ENCODE measurements around the gene CLSTN2.

CLSTN2 gene

DNA sequence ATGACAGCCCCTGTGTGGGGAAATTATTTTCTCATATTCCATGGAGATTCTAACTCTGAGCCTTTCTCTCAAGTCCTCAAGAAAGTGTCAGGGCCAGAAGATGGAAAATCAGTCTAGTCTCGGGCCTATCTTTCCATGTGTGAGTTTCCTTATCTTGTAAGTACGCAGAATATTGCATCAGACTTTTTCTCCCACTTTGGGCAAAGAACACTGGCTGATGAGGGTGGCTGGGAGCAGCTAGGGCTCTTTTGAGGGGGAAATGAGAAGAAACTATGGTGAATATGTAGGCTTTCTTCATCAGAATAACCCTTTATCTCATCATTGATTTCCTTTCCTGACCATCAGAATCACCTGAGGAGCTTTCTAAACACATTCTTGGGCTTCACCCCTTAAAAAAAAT is 264.0 kb downstream of the CLSTN2 start:
- DNase-seq: no peak

- DNase-seq: no peak
Observed at GRCh38 chr3:140199743-140200142, 264.8 kb downstream of the CLSTN2 start.

DNA sequence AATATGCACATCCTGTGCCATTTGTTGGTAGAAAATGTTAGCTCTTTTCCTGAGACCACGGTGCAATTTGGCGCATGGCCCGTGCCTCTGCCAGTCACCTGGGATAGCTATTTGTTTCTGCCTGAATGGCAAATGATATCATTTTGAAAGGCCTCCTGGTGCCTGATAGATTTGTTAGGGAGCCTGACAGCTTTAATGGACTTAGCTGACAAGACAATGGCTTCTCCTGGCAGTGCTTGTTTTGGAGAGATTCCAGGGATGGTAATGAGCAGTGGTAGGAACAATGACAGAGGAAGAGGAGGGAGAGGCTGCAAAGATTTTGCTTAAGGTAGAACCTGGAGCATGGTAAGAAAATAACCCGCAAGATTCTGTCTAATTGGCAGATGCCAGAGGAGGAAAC is 268.5 kb downstream of the CLSTN2 start:
- DNase-seq: no peak

- no peak for DNase-seq
Observed at GRCh38 chr3:140204271-140204984, 269.4 kb downstream of the CLSTN2 start.

DNA sequence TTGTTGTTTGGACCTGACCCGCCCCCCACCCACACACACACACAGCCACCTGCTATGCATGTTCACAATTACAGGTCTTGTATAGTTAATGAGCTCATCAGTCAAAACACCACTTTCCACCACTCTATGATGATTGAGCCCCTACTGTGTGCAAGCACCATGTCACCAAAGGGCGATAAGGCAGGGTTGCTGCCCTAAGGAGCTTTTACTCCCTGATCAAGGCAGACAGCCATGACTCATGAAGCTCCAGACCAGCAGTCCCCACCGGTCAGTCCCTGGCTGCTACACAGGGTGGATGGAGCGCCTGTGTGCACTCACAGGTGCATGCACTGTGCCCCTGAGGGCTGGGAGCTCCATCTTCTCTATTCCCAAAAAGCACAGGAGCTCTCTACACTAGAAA is 270.6 kb downstream of the CLSTN2 start:
- no peak for DNase-seq

DNA sequence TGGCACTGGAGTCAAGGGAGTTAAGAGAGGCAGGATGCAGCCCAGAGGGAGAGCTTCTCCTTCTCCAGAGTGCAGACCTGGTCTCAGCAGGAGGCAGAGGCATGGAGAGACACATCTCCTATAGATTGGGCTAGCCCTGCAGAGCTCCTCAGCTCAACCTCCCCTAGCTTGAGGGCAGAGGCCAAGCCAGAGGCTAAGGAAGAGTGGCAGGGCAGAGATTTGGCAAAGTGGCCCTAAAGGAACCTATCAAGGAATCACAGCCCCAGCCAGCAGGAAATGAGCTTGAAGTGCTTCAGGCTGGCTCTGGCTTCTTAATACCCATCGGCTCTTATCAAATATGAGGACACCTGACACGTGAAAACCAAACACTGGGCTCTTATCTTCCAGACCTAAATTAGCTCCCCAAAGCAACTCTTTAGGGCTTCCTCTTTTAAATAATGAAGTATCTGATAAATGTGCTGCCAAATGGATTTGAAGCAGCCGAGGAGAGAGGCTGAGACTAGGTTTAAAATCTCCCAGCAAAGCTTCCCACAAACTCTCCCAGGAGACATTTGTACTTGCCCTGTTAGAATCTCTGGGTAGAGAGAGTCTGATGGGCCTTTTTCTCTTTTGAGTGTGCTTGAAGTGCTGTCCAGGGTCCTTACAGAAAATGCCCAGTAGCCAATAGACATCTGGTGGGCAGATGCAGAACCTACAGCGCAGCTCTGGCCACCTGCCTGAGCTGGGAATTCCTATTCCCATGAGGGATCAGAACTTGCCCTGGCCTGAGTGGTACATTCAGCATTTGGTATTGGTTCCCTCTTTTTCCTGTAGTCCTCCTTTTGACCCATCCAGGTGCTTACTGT is 271.4 kb downstream of the CLSTN2 start:
- DNase-seq: no peak

- DNase-seq: no peak
Observed at GRCh38 chr3:140207541-140207940, 272.6 kb downstream of the CLSTN2 start.

DNA sequence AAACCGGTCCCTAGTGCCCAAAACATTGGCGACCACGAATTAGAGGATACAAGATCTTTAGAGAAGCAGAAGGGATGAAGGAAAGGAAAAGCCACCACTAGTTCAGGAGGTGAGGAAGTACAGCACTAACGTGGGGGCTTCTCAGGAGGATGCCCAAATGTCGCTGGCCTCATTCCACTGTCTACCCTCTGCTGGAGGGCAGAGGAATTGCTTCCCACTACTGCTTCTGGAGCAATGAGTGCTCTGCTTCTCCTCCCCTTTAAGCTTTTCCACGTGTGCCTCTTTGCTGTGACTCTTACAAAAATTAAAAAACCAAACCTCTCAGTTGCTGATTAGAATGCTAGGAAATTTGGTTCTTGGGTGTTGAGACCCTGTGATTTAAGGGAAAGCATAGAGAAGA is 281.3 kb downstream of the CLSTN2 start:
- no peak for DNase-seq

GRCh38 chr3:140219291-140219690 is 284.3 kb downstream of the CLSTN2 start:
- DNase-seq: no peak

GRCh38 chr3:140219923-140220452 is 285.0 kb downstream of the CLSTN2 start:
- no peak for DNase-seq

- no peak for DNase-seq
Observed at GRCh38 chr3:140223197-140223596, 288.2 kb downstream of the CLSTN2 start.

- no peak for DNase-seq
Observed at GRCh38 chr3:140223631-140224030, 288.6 kb downstream of the CLSTN2 start.

GRCh38 chr3:140224307-140224706 is 289.3 kb downstream of the CLSTN2 start:
- no peak for DNase-seq

- DNase-seq: no peak
Observed at GRCh38 chr3:140225996-140226395, 291.0 kb downstream of the CLSTN2 start.

DNA sequence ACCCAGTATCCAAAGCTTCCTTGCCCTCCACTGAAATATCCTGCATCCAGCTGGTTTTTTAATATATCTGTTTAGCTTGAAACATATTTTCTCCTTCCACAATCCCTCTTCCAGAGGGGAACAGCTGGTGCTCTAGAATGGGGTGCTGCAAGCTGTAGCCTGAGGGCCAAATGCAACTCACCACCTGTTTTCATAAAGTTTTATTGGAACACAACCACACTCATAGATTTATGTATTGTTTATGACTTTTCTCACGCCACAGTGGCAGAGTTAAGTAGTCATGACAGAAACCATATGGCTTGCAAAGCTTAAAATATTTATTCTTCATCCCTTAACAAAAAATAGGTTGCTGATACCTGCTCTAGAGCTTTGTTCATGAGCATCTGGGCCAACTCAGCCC is 298.7 kb downstream of the CLSTN2 start:
- no peak for DNase-seq

DNA sequence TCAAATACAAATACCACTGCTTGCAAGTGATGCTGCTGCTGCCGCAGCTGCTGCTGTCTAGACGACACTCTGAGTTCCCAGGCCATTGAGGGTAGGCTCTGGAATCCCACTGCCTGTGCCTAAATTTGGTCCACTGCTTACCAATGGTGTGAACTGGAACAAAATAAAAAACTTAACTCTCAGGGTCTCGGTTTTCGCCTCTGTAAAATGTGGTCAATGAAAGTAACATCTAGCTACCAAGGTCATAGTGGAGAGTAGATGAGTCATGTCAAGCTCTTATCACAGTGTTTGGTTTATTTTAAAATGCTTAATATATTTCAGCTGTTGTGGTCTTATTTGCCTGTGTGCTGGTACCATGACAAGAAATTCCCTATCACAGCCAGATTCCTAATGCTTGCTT is 299.3 kb downstream of the CLSTN2 start:
- no peak for DNase-seq

GRCh38 chr3:140236836-140237501 is 302.0 kb downstream of the CLSTN2 start:
- no peak for DNase-seq

GRCh38 chr3:140238646-140239314 is 303.8 kb downstream of the CLSTN2 start:
- DNase-seq: no peak

GRCh38 chr3:140242818-140243276 is 307.9 kb downstream of the CLSTN2 start:
- DNase-seq: no peak

DNA sequence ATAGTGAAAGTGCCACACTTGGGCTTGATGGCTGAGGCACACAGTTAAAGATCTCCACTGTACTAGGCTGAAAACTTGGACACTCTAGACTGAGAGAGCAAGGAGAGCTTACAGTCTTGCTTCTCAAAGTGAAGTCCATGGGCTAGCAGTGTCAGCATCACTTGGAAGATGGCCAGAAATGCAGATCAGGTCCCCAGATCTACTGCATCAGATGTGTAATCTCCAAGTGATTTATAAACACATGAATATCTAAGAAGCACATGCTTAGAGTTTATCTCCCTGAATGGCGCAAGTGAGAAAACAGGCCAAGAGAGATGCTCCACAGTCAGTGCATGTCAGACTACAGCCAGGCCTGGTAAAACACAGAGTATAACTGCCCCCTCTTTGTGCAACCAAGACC is 308.6 kb downstream of the CLSTN2 start:
- no peak for DNase-seq

DNA sequence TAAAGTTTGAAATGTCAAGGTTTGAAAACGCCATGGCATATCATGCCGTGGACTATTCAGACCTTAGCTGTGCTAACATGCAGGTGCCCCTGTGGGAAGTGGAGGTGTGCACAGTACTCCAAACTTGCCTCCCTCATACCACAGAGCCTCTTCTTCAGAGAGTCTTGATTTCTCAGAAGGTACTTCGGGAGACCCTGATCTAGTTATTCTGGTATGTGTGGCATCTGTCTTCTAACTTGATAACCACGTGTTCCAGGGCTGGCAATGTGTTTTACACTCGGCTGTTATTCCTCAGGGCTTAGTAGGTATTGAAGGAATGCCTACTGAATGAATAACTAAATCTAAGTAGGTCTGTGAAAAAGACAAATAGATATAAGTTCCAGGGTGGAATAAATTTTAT is 309.9 kb downstream of the CLSTN2 start:
- no peak for DNase-seq

- no peak for DNase-seq
Observed at GRCh38 chr3:140246578-140246977, 311.6 kb downstream of the CLSTN2 start.

DNA sequence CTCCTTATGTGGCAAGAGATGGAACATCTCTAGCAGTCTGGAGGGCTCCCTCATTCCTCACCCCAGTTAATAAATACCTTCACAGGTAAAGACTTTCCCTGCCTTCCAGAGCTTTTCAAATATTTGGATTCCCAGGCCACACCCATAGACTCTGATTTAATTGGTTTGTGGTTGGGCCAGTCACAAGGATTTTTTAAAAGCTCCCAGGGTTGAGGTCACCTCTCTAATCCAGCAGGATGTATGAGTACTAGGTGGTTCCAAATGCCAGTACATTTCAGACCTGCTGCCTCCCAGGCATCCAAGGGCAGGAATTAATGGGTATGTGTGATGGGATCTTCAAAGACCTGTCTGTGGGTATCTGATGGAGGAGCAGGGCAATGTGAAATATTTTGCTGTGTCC is 312.8 kb downstream of the CLSTN2 start:
- no peak for DNase-seq

All from CD4-positive, alpha-beta T cell treated with Interleukin-10 for 1 hour (primary cell).